GM18951 (cell line): ENCODE results near the gene MBNL2.

Experiments used
- POLR2A ChIP-seq: IDR thresholded peaks from 4 replicates; pipeline ENCODE4 v1.6.1; 2011; ENCODE audit warnings: mild to moderate bottlenecking; ENCODE audit not compliant: insufficient read length, insufficient read depth; ENCODE audit errors: extremely low read depth
- in situ Hi-C: fragments of 300-500 bp; cut with MboI; formaldehyde crosslinking; loops from one replicate; pipeline ENCODE4 v1.12.0; 2022; ENCODE audit warnings: low sequenced_read_pairs, mixed read lengths, inconsistent platforms; ENCODE audit not compliant: unreplicated experiment

MBNL2 gene

GRCh38 chr13:97321616-97322321 is 99.6 kb downstream of the MBNL2 start:
- no peak for TF ChIP-seq POLR2A
- in situ Hi-C loops: no loop called here

- in situ Hi-C loops: no loop called here
- TF ChIP-seq POLR2A: no peak
Measured at GRCh38 chr13:97322740-97323342, 100.7 kb downstream of the MBNL2 start.

GRCh38 chr13:97324115-97324514 is 102.0 kb downstream of the MBNL2 start:
- TF ChIP-seq POLR2A: no peak
- in situ Hi-C loops: no loop called here

- in situ Hi-C loops: no loop called here
Measured at GRCh38 chr13:97325738-97326137, 103.6 kb downstream of the MBNL2 start.

GRCh38 chr13:97327086-97327485 is 105.0 kb downstream of the MBNL2 start:
- TF ChIP-seq POLR2A: no peak
- in situ Hi-C loops: no loop called here

More at GRCh38 chr13:97325738-97326137, 103.6 kb downstream of the MBNL2 start:
- no peak for TF ChIP-seq POLR2A

- in situ Hi-C loops: no loop called here
- no peak for TF ChIP-seq POLR2A
Measured at GRCh38 chr13:97327506-97328221, 105.5 kb downstream of the MBNL2 start.

- in situ Hi-C loops: no loop called here
- no peak for TF ChIP-seq POLR2A
Measured at GRCh38 chr13:97328222-97328790, 106.2 kb downstream of the MBNL2 start.

- in situ Hi-C loops: no loop called here
- no peak for TF ChIP-seq POLR2A
Measured at GRCh38 chr13:97329331-97329730, 107.2 kb downstream of the MBNL2 start.

GRCh38 chr13:97330448-97330847 is 108.3 kb downstream of the MBNL2 start:
- no peak for TF ChIP-seq POLR2A
- in situ Hi-C loops: loop anchor here (5.0 kb wide), 1 partner anchor 208 kb away; no protein-coding TSS in a partner anchor

GRCh38 chr13:97332742-97333141 is 110.6 kb downstream of the MBNL2 start:
- in situ Hi-C loops: loop anchor here (5.0 kb wide), 1 partner anchor 210 kb away; no protein-coding TSS in a partner anchor
- no peak for TF ChIP-seq POLR2A

GRCh38 chr13:97333983-97334382 is 111.8 kb downstream of the MBNL2 start:
- TF ChIP-seq POLR2A: no peak
- in situ Hi-C loops: loop anchor here (5.0 kb wide), 1 partner anchor 212 kb away; no protein-coding TSS in a partner anchor

GRCh38 chr13:97334690-97335089 is 112.6 kb downstream of the MBNL2 start:
- TF ChIP-seq POLR2A: no peak
- in situ Hi-C loops: loop anchor here (5.0 kb wide), 1 partner anchor 212 kb away; no protein-coding TSS in a partner anchor

- in situ Hi-C loops: no loop called here
- TF ChIP-seq POLR2A: no peak
Measured at GRCh38 chr13:97335488-97336134, 113.5 kb downstream of the MBNL2 start.
